NCI-H2171 treated with DMSO at 0.1 percent for 48 hours (cell line): ENCODE data around the gene CCDC34.
"Not testable (repeated sequence)": the region's sequence is repeated elsewhere in the genome, so short reads cannot be mapped to it uniquely, and the experiment has no call there.

Experiments
- DNase-seq: peaks from one replicate; lab custom pipeline; 2025; lab: John Stamatoyannopoulos, UW

Gene CCDC34

DNA sequence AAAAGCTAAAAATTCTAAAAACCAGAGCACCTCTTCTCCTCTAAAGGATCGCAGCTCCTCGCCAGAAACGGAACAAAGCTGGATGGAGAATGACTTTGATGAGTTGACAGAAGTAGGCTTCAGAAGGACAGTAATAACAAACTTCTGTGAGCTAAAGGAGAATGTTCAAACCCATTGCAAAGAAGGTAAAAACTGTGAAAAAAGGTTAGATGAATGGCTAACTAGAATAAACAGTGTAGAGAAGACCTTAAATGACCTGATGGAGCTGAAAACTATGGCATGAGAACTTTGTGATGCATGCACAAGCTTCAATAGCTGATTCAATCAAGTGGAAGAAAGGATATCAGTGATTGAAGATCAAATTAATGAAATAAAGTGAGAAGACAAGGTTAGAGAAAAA lies 40.8 kb downstream of the CCDC34 start:
- DNase-seq: not testable (repeated sequence)

- not testable (repeated sequence) for DNase-seq
Observed at GRCh38 chr11:27321340-27321739, 41.7 kb downstream of the CCDC34 start.

GRCh38 chr11:27319072-27319471 lies 43.9 kb downstream of the CCDC34 start:
- DNase-seq: no peak

- no peak for DNase-seq
Observed at GRCh38 chr11:27317751-27318150, 45.3 kb downstream of the CCDC34 start.

- no peak for DNase-seq
Observed at GRCh38 chr11:27315836-27316235, 47.2 kb downstream of the CCDC34 start.

DNA sequence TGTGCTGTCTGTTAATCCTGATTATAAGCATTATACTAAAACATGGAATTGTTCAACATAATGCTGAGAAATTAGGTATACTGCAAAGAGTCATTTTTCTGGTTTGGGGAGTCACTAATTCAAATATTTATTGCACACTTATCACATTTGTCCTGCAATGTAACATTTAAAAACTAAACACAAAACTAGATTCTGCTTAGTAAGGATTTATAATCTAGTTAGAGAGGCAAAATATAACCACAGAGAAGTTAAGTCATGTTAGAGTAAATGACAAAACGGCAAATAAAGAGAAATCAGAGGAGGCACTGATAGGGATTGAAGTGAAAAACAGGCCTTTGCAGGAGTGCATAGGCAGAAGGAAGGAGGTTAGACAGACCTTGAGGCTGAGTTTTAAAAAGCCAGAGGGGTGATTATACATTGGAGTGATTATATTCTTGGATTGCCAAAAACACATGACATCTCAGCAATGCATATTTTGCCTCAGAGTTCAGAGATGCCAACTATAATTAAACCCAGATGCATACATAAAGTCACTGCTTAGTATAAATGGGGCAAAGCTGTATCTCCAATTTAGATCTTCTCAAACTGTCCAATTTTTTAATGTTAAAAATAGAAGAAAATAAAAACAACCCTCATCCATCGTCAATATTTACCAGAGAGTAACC lies 49.7 kb downstream of the CCDC34 start:
- no peak for DNase-seq

- DNase-seq: no peak
Observed at GRCh38 chr11:27312110-27312509, 50.9 kb downstream of the CCDC34 start.

DNA sequence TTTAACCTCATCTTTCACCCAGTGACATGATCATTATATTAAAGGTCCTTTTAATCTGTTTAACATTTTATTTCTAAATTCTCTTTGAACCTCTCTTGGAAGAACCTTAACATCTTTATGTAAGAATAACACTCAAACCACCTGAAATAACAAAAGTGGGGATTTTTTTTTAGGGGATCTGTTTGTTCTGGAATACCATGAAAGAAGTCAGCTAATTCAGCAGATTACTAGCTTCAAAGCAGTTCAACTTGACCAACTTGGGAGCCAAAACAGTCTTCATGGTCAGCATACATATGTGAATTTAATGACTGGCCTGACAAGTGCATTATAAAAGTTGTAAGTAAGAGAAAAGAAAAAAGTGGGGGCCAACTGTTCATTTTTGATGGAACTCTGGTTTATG lies 52.3 kb downstream of the CCDC34 start:
- DNase-seq: no peak

GRCh38 chr11:27310182-27310581 lies 52.8 kb downstream of the CCDC34 start:
- DNase-seq: no peak

- no peak for DNase-seq
Observed at GRCh38 chr11:27309046-27309445, 54.0 kb downstream of the CCDC34 start.

- no peak for DNase-seq
Observed at GRCh38 chr11:27307232-27307631, 55.8 kb downstream of the CCDC34 start.

DNA sequence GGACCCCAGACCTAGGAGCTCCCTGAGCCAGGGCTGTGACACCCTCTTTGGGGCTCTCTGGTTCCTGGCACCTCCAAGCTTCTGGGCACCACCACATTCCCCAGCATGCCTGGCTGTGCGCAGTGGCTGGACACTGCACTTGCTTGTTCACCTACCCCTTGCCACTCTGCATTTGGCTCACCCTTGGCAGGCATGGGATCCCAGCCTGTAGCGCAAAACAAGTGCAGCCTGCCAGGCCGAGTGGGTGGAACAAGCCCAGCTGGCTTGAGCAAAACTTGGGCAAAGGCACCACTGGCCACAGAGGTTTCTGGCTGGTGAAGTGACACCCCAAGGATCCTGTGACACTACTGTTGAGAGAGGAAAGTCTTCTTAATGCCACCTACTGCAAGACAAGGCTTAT lies 57.3 kb downstream of the CCDC34 start:
- no peak for DNase-seq

- no peak for DNase-seq
Observed at GRCh38 chr11:27304514-27304913, 58.5 kb downstream of the CCDC34 start.

DNA sequence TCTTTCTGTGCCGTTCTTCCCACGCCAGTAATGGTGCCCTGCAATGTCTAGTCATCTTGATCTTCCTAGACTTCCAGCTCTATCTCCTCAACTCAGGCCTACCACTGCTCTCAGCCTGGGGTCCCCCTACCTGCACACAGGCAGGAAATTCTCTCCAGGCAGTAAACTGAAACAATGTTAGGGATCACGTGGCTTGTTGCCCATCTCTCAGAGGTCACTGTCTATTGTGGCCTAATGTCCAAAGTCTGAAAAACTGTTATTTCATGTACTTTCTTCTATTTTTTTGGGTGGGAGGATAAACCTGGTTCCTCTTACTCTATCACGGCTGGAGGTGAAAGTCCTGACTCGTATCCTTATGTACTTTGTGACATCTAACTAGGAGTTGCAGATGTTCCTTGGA lies 59.1 kb downstream of the CCDC34 start:
- DNase-seq: no peak

DNA sequence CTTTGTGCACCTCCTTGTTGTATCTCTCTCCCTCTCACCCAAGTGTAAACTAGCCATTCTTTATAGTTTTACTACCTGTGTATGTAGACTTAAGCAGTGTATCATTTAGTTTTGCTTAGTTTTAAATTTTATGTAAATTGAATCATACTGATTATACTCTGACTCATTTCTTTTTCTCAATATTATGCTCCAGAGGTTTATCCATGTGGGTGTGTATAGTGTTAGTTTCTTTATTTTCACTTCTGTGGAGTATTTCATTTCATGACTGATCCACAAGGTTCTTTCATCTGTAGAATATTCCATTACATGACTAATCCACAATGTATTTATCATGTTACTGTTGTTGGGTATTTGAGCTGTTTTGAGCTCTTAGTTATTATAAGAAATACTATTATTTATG lies 62.0 kb downstream of the CCDC34 start:
- no peak for DNase-seq

DNA sequence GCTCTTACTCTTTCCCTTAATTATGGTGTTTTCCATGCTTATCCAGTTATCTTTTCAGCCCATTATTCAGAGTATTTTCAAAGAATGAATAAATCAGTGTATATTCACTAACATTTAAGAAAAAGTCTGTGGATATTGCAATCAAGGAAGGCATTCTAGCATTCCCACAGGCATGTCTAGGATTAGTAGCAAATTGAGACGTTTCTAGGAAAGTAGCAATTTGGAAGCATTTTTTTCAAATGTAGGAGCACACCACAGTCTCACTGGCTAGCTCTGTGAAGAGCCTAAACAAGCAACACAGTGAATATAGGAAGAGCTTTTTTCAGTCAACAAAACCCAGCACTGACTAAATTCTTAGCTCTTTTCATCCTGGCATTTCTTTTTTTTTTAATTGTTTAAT lies 65.4 kb downstream of the CCDC34 start:
- DNase-seq: no peak

- peak; percentile 72 for DNase-seq
Observed at GRCh38 chr11:27296497-27296896, 66.5 kb downstream of the CCDC34 start.

DNA sequence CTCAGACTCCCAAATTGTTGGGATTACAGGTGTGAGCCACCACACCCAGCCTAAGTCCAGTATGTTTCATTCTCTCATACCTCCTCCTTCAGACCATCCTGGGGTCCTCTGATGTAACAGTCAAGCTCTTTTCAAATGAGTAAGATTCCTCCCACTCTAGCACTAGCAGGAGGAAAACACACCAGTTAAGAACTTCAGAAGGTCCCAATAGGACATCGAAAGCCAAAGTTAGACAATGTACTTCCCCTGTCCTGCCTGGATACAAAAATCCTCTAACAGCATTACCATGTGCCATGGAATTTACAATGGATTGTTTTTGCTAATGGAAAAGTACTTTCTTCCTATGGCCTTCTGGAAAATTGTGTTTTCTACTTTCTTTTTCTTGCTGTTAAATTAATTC lies 67.1 kb downstream of the CCDC34 start:
- no peak for DNase-seq

DNA sequence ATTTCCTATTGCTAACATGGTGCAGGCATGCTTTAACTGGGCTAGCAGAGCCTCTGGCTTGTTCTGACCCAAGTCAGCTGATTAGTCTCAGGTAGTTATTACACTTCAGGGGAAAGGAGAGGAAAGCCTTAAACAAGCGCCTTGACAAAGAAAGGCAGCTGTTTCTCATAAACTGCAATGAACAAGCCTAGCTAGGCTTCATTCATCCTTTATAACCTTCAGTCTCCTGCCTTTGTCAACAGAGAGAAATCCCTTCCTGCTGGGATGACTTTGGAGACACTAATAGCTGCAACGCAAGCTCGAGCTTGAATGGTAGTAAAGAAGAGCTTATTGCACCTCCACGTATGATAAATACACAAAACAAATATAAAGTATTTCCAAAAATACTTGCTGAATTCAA lies 68.4 kb downstream of the CCDC34 start:
- no peak for DNase-seq

DNA sequence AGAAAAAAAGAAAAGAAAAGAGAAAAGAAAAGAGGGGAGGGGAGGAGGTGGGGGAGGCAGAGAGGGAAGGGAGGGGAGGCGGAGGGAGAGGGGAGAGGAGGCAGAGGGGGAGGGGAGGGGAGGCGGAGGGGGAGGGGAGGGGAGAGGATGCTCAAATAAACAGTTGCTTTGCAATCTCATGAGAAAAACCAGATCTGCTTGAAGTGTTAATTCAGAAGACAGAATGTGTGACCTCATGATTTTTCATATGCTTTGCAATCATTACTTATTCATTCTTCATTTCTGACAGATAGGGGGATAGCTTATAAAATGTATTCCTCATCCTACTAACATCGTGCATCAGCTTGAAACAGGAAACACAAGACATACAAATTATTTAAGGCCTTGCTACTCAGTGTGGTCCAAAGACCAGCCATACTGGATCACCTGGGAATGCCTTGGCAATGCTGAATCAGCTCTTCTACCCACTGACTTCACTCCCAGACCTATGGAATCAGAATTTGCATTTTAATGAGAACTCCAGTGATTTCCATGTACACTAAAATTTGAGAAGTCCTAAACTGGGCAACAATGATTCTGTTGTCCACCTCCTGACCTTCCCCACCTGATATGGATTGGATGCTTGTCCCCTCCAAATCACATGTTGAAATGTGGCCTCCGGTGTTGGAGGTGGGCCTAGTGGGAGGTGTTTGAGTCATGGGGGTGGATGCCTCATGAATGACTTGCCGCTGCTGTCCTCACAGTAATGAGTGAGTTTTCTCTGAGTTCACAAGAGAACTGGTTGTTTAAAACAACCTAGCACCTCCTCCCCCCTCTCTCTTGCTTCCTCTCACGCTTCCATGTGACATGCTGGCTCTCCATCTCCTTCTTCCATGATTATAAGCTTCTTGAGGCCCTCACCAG lies 69.2 kb downstream of the CCDC34 start:
- no peak for DNase-seq

GRCh38 chr11:27292637-27293010 lies 70.4 kb downstream of the CCDC34 start:
- no peak for DNase-seq

DNA sequence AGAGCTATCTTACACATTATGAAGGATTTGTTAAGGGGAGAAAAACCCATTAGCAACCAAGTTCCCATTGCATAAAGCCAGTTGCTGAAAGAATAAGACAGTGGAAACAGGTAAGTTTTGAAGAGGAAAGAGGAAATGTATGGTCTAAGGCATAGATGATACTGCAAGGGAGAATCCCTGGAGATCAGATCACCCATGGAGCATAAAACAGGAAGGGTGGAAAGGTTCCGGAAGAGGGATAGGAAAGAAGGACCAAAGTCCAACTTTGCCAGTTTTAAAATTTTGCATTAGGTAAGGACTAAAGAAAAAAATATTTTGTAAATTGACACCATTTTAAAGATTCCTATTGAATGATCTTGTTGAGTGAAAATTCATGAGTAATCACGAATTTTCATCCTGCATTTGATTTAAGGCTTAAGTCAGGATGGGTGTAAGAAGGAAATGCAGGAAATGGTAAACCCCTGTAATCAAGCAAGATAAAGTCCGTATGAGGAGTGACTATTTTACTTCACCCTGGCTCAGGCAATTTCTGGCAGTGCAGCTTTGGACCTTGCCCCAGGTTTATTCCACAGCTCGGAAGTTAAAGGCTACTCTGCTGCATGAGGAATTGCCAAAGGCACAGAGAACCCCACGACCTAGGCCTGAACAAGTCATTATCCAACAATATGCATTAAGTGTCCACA lies 70.9 kb downstream of the CCDC34 start:
- no peak for DNase-seq

DNA sequence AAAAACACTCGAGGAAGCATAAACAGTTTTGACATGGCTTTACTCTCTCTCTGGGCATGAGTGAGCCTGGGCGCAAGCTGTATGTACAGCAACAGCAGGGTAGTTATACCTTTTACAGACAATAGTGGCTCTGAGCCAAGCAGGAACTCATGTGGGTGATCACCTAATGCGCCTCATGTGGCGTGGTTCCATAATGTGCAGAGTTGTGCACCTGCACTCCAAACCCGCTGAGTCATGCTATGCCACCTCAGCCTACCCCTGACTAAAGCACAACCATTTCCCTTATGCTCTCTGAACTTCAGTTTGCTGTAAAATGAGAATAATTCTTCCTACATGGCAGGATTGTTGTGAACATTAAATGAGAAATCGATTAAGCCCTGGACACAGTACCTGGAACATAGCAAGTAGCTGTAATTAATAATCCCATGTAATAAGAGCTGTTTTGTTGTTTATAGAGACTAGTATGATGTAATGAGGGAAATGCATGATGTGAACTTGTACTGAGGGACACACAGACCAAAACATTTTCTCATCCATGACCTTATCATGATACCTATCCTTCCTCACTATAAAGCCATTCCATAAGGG lies 71.6 kb downstream of the CCDC34 start:
- DNase-seq: peak; percentile 48
